Fibroblast of villous mesenchyme (primary cell): Measurements from ENCODE around the gene ABCG1. TPM values are rescaled to one million over a fixed set of nuclear protein-coding genes. Genes with fewer than 3 reads are reported as not detected.

ENCODE experiments used
- DNase-seq: peaks from one replicate; pipeline ENCODE4 v3.0.0-alpha.2; 2010; ENCODE audit warnings: low read depth
- H3K4me3 ChIP-seq: 2 replicates; pipeline ENCODE4 v1.5.1; 2011; ENCODE audit warnings: low read depth, mild to moderate bottlenecking, low read length
- CTCF ChIP-seq: IDR thresholded peaks from 2 replicates; pipeline ENCODE4 v1.5.1; 2012; ENCODE audit warnings: low read depth, mild to moderate bottlenecking, low read length; ENCODE audit not compliant: insufficient read depth
- total RNA-seq: library from RNA; depleted of rRNA; stranded (reverse); fragments of >200 nt; gene quantifications from 2 replicates; pipeline ENCODE4 v1.2.3, GENCODE V29; 2012

The ABCG1 gene
- total RNA-seq, 1 donor = 0.43 TPM

- DNase-seq = no peak
- H3K4me3 ChIP-seq = no peak overlapping the region
- TF ChIP-seq CTCF = no peak
These were observed 52.1 kb downstream of the ABCG1 start for GRCh38 chr21:42271065-42271464.

DNA sequence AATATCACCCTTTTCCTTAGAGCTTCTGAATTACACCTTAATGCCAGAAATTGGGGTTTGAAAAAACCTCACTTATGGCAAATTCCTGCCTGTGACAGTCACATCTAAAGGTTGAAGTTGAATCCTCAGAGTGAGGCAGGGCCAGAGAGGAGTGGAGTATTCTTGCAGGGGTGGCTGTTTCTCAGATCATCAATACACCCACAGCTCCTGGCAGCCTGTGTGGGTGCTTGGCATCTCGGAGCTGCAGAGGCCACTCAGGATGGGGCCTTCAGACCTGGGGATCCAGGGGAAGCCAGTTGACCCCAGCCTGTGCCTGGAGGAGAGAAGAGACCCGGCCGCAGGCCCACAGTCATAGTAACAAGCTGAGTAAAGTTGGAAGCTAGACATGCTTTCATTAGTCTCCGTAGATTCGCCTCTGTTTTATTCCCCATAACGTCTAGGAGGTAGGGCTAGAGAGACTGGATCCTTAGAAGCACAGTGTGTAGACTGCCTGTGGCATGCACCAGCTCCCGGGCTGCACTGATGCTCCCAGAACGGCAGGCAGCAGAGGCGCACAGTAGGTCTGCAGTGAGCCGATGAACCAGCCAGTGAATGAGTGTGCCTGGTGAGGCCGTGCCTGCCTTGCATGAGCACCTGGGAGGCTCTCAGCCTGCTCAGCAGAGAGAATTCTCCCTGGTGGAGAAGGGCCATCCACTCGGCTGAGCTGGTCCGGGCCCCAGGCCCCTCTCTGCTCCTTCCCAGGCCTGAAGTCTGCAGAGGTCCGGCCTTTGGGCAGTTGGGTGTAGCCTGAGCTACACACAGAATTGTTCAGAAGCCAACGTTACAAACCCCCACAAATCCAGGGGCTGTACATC, 53.4 kb downstream of the ABCG1 start:
- no peak for TF ChIP-seq CTCF
- DNase-seq = no peak
- no peak overlapping the region for H3K4me3 ChIP-seq

DNA sequence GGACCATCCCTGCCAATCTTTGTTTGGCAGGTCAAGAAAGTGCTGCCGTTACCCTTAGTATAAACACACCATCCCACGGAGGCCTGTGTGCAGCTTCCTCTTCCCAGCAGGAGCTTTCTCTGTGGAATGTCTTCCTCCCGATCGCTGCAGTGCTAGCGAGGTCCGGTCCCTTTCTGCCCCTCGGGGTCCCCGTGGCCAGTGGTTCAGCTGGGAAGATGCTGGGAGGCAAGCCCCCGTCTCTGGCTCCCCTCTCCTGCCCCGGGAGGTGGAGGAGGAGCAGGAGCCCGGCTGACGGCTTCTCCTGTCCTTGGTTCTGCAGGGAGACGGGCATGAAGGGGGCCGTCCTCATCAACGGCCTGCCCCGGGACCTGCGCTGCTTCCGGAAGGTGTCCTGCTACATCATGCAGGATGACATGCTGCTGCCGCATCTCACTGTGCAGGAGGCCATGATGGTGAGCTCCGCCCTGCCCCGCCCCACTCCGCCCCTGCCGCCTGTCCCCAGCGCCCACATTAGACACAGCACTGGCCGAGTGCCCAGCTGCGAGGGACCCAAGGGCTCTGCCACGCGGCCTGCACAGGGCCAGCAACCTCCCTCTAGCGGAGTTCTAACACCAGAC, 54.2 kb downstream of the ABCG1 start:
- H3K4me3 ChIP-seq = no peak overlapping the region
- no peak for DNase-seq
- TF ChIP-seq CTCF = no peak

GRCh38 chr21:42276076-42276475, 57.1 kb downstream of the ABCG1 start:
- no peak for DNase-seq
- H3K4me3 ChIP-seq = no peak overlapping the region
- no peak for TF ChIP-seq CTCF

DNA sequence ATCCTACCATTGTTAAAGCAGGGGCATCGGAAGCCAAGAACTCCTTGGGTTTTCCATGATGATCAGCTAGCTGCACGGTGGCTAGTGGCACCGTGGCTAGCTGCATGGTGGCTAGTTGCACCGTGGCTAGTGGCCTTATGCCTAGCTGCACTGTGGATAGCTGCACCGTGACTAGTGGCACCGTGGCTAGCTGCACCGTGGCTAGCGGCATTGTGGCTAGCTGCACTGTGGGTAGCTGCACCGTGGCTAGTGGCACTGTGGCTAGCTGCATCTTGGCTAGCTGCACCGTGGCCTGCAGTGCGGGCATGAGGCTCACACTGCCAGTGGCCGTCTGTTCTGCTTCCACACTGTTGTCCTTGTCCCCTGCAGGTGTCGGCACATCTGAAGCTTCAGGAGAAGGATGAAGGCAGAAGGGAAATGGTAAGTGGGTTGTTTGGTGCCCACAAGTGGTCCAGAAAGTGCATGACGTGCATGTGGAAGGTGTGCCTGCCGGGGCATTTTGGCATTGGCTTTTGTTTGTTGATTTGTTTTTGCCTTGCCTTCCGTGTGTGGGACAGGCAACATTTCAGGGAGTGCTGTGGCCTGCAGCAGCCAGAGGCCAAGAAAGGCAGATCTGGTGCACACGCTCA, 57.7 kb downstream of the ABCG1 start:
- no peak overlapping the region for H3K4me3 ChIP-seq
- TF ChIP-seq CTCF = no peak
- no peak for DNase-seq

DNA sequence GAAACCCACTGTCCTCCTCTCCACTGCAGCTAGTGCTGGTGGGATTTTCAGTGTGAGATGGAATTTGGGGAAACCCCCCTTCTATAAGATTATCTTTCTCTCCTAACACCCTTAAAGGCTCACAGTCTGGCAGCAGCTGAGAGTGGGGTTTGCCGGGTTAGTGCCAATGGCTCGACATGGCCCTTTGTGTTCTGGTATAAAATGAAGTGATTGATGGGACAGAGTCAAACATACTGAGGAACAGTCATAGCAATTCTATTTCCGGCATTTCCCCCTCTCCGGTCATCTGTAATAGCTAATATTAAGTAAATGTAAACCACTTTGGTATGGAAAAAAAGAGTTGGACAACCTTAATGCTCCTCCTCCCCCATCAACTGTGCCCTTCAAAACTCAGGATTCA, 58.7 kb downstream of the ABCG1 start:
- no peak for TF ChIP-seq CTCF
- no peak for DNase-seq

More for the DNA sequence above, 58.7 kb downstream of the ABCG1 start:
- no peak overlapping the region for H3K4me3 ChIP-seq
